ENCODE results near the gene SLC22A13. TPM values are rescaled to one million over a fixed set of nuclear protein-coding genes. Genes with fewer than 3 reads are reported as not detected.

Gene SLC22A13
- total and polyA plus RNA-seq, 2 donors (not counting 1 experiment from before 2014, with no cell fraction given), result 0.06 to 0.33 TPM

DNA sequence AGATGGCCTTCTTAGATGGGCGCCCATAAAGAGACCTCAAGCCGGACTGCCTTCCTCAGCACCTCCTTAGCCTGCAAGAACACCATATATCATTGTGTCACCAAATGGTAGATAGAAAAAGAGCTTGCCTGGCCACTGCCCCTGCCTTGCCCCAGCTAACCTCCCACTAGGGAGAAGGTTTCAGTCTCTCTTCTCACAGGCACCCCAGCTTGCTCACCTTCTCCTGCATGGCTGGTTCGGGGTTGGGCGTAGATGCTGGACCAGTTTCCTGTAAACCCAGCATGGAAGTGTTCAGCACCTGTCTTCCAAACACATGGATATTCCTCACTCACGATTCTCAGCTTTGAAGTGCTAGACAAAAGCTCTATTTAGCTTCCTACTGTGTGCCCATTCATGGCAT, 13.2 kb downstream of the SLC22A13 start:
- H3K4me3 ChIP-seq (replicated peaks in 1 of 4; ENCODE audit: control extremely low read depth in 1 of 4, insufficient read depth in 1 of 4, low read depth in 3 of 4, low read length in 4 of 4), result no peak overlapping the region
- no peaks in the 10 kb centered on the region for H4K20me1 ChIP-seq (ENCODE audit: control insufficient read depth, extremely low read depth, insufficient read depth, low read length)
- H3K9ac ChIP-seq (ENCODE audit: insufficient read depth, low read length), result no peak overlapping the region
- no peaks in the 10 kb centered on the region for H3K79me2 ChIP-seq (ENCODE audit: control insufficient read depth, insufficient read depth, low read length)
- H3K4me1 ChIP-seq (ENCODE audit: control insufficient read depth, extremely low read depth, insufficient read depth, low read length), result peaks cover 2% of the 10 kb centered on the region
- no peaks in the 10 kb centered on the region for H3K9me3 ChIP-seq (ENCODE audit: control insufficient read depth, insufficient read depth, low read depth, low read length)
- H3K27me3 ChIP-seq (ENCODE audit: control insufficient read depth, insufficient read depth, low read length), result no peaks in the 10 kb centered on the region
- H3K36me3 ChIP-seq (ENCODE audit: control insufficient read depth, insufficient read depth, low read length), result no peaks in the 10 kb centered on the region
- DNase-seq (ENCODE audit: low read depth in 2 of 2), result no peak
- H2AFZ ChIP-seq (ENCODE audit: low read length), result no peak overlapping the region
- no peak for TF ChIP-seq EZH2 (IDR thresholded peaks at IDR 0.05; ENCODE audit: low read length, missing control alignments)
- TF ChIP-seq, protein P1, sequence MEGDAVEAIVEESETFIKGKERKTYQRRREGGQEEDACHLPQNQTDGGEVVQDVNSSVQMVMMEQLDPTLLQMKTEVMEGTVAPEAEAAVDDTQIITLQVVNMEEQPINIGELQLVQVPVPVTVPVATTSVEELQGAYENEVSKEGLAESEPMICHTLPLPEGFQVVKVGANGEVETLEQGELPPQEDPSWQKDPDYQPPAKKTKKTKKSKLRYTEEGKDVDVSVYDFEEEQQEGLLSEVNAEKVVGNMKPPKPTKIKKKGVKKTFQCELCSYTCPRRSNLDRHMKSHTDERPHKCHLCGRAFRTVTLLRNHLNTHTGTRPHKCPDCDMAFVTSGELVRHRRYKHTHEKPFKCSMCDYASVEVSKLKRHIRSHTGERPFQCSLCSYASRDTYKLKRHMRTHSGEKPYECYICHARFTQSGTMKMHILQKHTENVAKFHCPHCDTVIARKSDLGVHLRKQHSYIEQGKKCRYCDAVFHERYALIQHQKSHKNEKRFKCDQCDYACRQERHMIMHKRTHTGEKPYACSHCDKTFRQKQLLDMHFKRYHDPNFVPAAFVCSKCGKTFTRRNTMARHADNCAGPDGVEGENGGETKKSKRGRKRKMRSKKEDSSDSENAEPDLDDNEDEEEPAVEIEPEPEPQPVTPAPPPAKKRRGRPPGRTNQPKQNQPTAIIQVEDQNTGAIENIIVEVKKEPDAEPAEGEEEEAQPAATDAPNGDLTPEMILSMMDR (conservative IDR thresholded peaks at IDR 0.05 in 1 of 2, IDR thresholded peaks at IDR 0.05 in 1 of 2; ENCODE audit: low read depth in 1 of 2, low read length in 2 of 2), result no peak
- H3K4me2 ChIP-seq (ENCODE audit: extremely low read depth, insufficient read depth, low read length), result no peak overlapping the region
- H3K27ac ChIP-seq (ENCODE audit: insufficient read depth, low read length), result no peak overlapping the region

- H3K27me3 ChIP-seq (ENCODE audit: control insufficient read depth, insufficient read depth, low read length), result no peaks in the 10 kb centered on the region
- peaks cover 3% of the 10 kb centered on the region for H3K4me1 ChIP-seq (ENCODE audit: control insufficient read depth, extremely low read depth, insufficient read depth, low read length)
- no peak within 1 kb of the TSS for H3K27ac ChIP-seq (ENCODE audit: insufficient read depth, low read length)
- DNase-seq (ENCODE audit: low read depth in 2 of 2), result no peak
- no peak within 1 kb of the TSS for H3K9ac ChIP-seq (ENCODE audit: insufficient read depth, low read length)
- TF ChIP-seq, protein P1 (conservative IDR thresholded peaks at IDR 0.05 in 1 of 2, IDR thresholded peaks at IDR 0.05 in 1 of 2; ENCODE audit: low read depth in 1 of 2, low read length in 2 of 2), result peak in 1 of 2 donors; percentile 4
- no peak for TF ChIP-seq EZH2 (IDR thresholded peaks at IDR 0.05; ENCODE audit: low read length, missing control alignments)
- H3K4me2 ChIP-seq (ENCODE audit: extremely low read depth, insufficient read depth, low read length), result no peak within 1 kb of the TSS
- H3K79me2 ChIP-seq (ENCODE audit: control insufficient read depth, insufficient read depth, low read length), result no peaks in the 10 kb centered on the region
- H3K36me3 ChIP-seq (ENCODE audit: control insufficient read depth, insufficient read depth, low read length), result no peaks in the 10 kb centered on the region
- H3K9me3 ChIP-seq (ENCODE audit: control insufficient read depth, insufficient read depth, low read depth, low read length), result no peaks in the 10 kb centered on the region
- H2AFZ ChIP-seq (ENCODE audit: low read length), result no peak within 1 kb of the TSS
- H4K20me1 ChIP-seq (ENCODE audit: control insufficient read depth, extremely low read depth, insufficient read depth, low read length), result no peaks in the 10 kb centered on the region
- no peak within 1 kb of the TSS for H3K4me3 ChIP-seq (replicated peaks in 1 of 4; ENCODE audit: control extremely low read depth in 1 of 4, insufficient read depth in 1 of 4, low read depth in 3 of 4, low read length in 4 of 4)
Observed at GRCh38 chr3:38281895-38282686, 16.5 kb downstream of the SLC22A13 start, which contains the start of gene SLC22A14. TSS of gene SLC22A14 (plus strand) at chr3:38282294. CDS start at chr3:38306027, 23,733 bp downstream.

- peak; percentile 61 to 64 for DNase-seq (ENCODE audit: low read depth in 2 of 2)
- H4K20me1 ChIP-seq (ENCODE audit: control insufficient read depth, extremely low read depth, insufficient read depth, low read length), result no peaks in the 10 kb centered on the region
- H3K4me3 ChIP-seq (replicated peaks in 1 of 4; ENCODE audit: control extremely low read depth in 1 of 4, insufficient read depth in 1 of 4, low read depth in 3 of 4, low read length in 4 of 4), result no peak overlapping the region
- H3K27ac ChIP-seq (ENCODE audit: insufficient read depth, low read length), result no peak overlapping the region
- no peak overlapping the region for H3K4me2 ChIP-seq (ENCODE audit: extremely low read depth, insufficient read depth, low read length)
- H3K9ac ChIP-seq (ENCODE audit: insufficient read depth, low read length), result no peak overlapping the region
- H2AFZ ChIP-seq (ENCODE audit: low read length), result no peak overlapping the region
- no peaks in the 10 kb centered on the region for H3K27me3 ChIP-seq (ENCODE audit: control insufficient read depth, insufficient read depth, low read length)
- TF ChIP-seq, protein P1 (conservative IDR thresholded peaks at IDR 0.05 in 1 of 2, IDR thresholded peaks at IDR 0.05 in 1 of 2; ENCODE audit: low read depth in 1 of 2, low read length in 2 of 2), result no peak
- TF ChIP-seq EZH2 (IDR thresholded peaks at IDR 0.05; ENCODE audit: low read length, missing control alignments), result no peak
- no peaks in the 10 kb centered on the region for H3K9me3 ChIP-seq (ENCODE audit: control insufficient read depth, insufficient read depth, low read depth, low read length)
- no peaks in the 10 kb centered on the region for H3K79me2 ChIP-seq (ENCODE audit: control insufficient read depth, insufficient read depth, low read length)
- no peaks in the 10 kb centered on the region for H3K36me3 ChIP-seq (ENCODE audit: control insufficient read depth, insufficient read depth, low read length)
- peaks cover 3% of the 10 kb centered on the region for H3K4me1 ChIP-seq (ENCODE audit: control insufficient read depth, extremely low read depth, insufficient read depth, low read length)
Observed at GRCh38 chr3:38283810-38284755, 18.5 kb downstream of the SLC22A13 start.
